Measurements from ENCODE around the gene AAR2. TPM values are rescaled to one million over a fixed set of nuclear protein-coding genes. Genes with fewer than 3 reads are reported as not detected.

The AAR2 gene
- total RNA-seq, 1 donor from 2014 or later, result 19.7 TPM

- no peak overlapping the region for H3K27ac Mint-ChIP-seq
- no peak overlapping the region for H3K9ac ChIP-seq
- no peaks in the 10 kb centered on the region for H3K27me3 ChIP-seq
- no peaks in the 10 kb centered on the region for H3K36me3 ChIP-seq
- H3K79me2 ChIP-seq (ENCODE audit: low read depth), result peaks cover 50% of the 10 kb centered on the region
- H3K4me3 Mint-ChIP-seq, result peak overlapping the region; percentile 78
- H3K27me3 Mint-ChIP-seq (ENCODE audit: insufficient read depth, low read depth), result peaks cover 3% of the 10 kb centered on the region
- DNase-seq (ENCODE audit: low spot score), result no peak
- H3K36me3 Mint-ChIP-seq, result peaks cover 4% of the 10 kb centered on the region
- no peak overlapping the region for H3K4me3 ChIP-seq
- no peak overlapping the region for H2AFZ ChIP-seq (replicated peaks)
- H3K9me3 Mint-ChIP-seq, result no peaks in the 10 kb centered on the region
- no peaks in the 10 kb centered on the region for H4K20me1 ChIP-seq (ENCODE audit: low read depth)
- H3K4me2 ChIP-seq, result no peak overlapping the region
- no peak for TF ChIP-seq EZH2phosphoT487 (IDR thresholded peaks at IDR 0.05)
- TF ChIP-seq, protein P1, sequence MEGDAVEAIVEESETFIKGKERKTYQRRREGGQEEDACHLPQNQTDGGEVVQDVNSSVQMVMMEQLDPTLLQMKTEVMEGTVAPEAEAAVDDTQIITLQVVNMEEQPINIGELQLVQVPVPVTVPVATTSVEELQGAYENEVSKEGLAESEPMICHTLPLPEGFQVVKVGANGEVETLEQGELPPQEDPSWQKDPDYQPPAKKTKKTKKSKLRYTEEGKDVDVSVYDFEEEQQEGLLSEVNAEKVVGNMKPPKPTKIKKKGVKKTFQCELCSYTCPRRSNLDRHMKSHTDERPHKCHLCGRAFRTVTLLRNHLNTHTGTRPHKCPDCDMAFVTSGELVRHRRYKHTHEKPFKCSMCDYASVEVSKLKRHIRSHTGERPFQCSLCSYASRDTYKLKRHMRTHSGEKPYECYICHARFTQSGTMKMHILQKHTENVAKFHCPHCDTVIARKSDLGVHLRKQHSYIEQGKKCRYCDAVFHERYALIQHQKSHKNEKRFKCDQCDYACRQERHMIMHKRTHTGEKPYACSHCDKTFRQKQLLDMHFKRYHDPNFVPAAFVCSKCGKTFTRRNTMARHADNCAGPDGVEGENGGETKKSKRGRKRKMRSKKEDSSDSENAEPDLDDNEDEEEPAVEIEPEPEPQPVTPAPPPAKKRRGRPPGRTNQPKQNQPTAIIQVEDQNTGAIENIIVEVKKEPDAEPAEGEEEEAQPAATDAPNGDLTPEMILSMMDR (IDR thresholded peaks at IDR 0.05), result no peak
- no peak for TF ChIP-seq EZH2 (IDR thresholded peaks at IDR 0.05)
- H3K4me1 Mint-ChIP-seq, result peaks cover 15% of the 10 kb centered on the region
- no peaks in the 10 kb centered on the region for H3K9me3 ChIP-seq (ENCODE audit: low read depth)
- H3K27ac ChIP-seq, result no peak overlapping the region
- peaks cover 5% of the 10 kb centered on the region for H3K4me1 ChIP-seq
- H3F3A ChIP-seq (ENCODE audit: low read depth), result no peaks in the 10 kb centered on the region
Measured at GRCh38 chr20:36238153-36238552, 1.9 kb downstream of the AAR2 start.

DNA sequence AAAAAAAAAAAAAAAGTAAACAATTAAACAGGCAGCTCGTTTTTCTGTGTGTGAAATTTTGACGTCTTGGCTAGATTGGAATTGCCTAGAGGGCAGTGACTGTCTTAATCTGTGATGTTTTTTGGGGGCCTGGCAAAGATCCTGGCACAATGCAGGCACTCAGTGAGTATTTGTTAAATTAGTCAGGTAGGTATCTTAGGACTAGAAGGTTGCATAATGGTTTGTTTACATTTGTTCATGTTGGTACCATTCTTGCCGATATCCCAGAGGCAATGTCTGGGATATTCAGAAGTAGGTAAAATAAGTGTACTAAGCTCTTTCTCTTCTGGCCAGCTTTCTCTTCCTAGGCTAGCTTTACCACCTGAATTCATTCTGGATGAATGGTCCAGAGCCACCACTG, 2.5 kb downstream of the AAR2 start:
- H3K79me2 ChIP-seq (ENCODE audit: low read depth), result peaks cover 50% of the 10 kb centered on the region
- no peak for DNase-seq (ENCODE audit: low spot score)
- no peak overlapping the region for H3K4me3 Mint-ChIP-seq
- H2AFZ ChIP-seq (replicated peaks), result no peak overlapping the region
- peaks cover 7% of the 10 kb centered on the region for H3K36me3 Mint-ChIP-seq
- H3K4me1 Mint-ChIP-seq, result peaks cover 15% of the 10 kb centered on the region
- no peaks in the 10 kb centered on the region for H3K27me3 ChIP-seq
- H3K27ac ChIP-seq, result no peak overlapping the region
- no peak overlapping the region for H3K4me2 ChIP-seq
- no peak overlapping the region for H3K4me3 ChIP-seq
- peaks cover 3% of the 10 kb centered on the region for H4K20me1 ChIP-seq (ENCODE audit: low read depth)
- no peaks in the 10 kb centered on the region for H3K9me3 ChIP-seq (ENCODE audit: low read depth)
- no peaks in the 10 kb centered on the region for H3F3A ChIP-seq (ENCODE audit: low read depth)
- H3K36me3 ChIP-seq, result no peaks in the 10 kb centered on the region
- H3K27ac Mint-ChIP-seq, result no peak overlapping the region
- peaks cover 3% of the 10 kb centered on the region for H3K27me3 Mint-ChIP-seq (ENCODE audit: insufficient read depth, low read depth)
- peaks cover 5% of the 10 kb centered on the region for H3K4me1 ChIP-seq
- no peaks in the 10 kb centered on the region for H3K9me3 Mint-ChIP-seq
- TF ChIP-seq EZH2 (IDR thresholded peaks at IDR 0.05), result no peak
- TF ChIP-seq, protein P1 (IDR thresholded peaks at IDR 0.05), result no peak
- TF ChIP-seq EZH2phosphoT487 (IDR thresholded peaks at IDR 0.05), result no peak
- no peak overlapping the region for H3K9ac ChIP-seq

- Histone ChIP-seq H3K4me3 (no peak overlapping the region), H3K27ac (no peak overlapping the region), H2AFZ (replicated peaks) (no peak overlapping the region), H3K9me3 (ENCODE audit: low read depth) (no peaks in the 10 kb centered on the region), H3K4me1 (peaks cover 5% of the 10 kb centered on the region), H4K20me1 (ENCODE audit: low read depth) (peaks cover 3% of the 10 kb centered on the region), H3K36me3 (no peaks in the 10 kb centered on the region), H3K27me3 (no peaks in the 10 kb centered on the region), H3K9ac (no peak overlapping the region), H3K79me2 (ENCODE audit: low read depth) (peaks cover 50% of the 10 kb centered on the region), H3F3A (ENCODE audit: low read depth) (no peaks in the 10 kb centered on the region), H3K4me2 (no peak overlapping the region)
- TF ChIP-seq EZH2phosphoT487 (IDR thresholded peaks at IDR 0.05) (no peak), EZH2 (IDR thresholded peaks at IDR 0.05) (no peak)
- TF ChIP-seq, protein P1 (IDR thresholded peaks at IDR 0.05), result no peak
- Mint-ChIP-seq H3K4me1 (peaks cover 15% of the 10 kb centered on the region), H3K27me3 (ENCODE audit: insufficient read depth, low read depth) (peaks cover 3% of the 10 kb centered on the region), H3K27ac (no peak overlapping the region), H3K9me3 (no peaks in the 10 kb centered on the region), H3K36me3 (peaks cover 10% of the 10 kb centered on the region), H3K4me3 (no peak overlapping the region)
- DNase-seq (ENCODE audit: low spot score), result no peak
Measured at GRCh38 chr20:36240076-36240475, 3.8 kb downstream of the AAR2 start.
